C4-2B (cell line): ENCODE results near the gene RGS5.

Experiments used
- CTCF ChIP-seq: fragments of 450-650 bp; conservative IDR thresholded peaks from 2 replicates; pipeline ENCODE4 v1.5.1; 2017; ENCODE audit warnings: mild to moderate bottlenecking
- ZFX ChIP-seq: fragments of 450-650 bp; IDR thresholded peaks from 2 replicates; pipeline ENCODE4 v1.6.1; 2017

- TF ChIP-seq CTCF (no peak), ZFX (no peak)
Measured at GRCh38 chr1:163145435-163145834, 57.3 kb downstream of the RGS5 start.
